PC-3 (cell line): ENCODE measurements around the gene ABCG2. TPM values are rescaled to one million over a fixed set of nuclear protein-coding genes. Genes with fewer than 3 reads are reported as not detected.

Experiments used
- ATAC-seq: fragments of 200-7000 bp; cut with Tn5 transposase; 2 replicates; pipeline ENCODE4 v1.9.1; 2020; ENCODE audit warnings: mild to moderate bottlenecking, moderate library complexity
- BruUV-seq: library from RNA; stranded (reverse); fragments of 400-500 nt; replicated peaks from 2 replicates; lab custom pipeline; 2021; lab: Mats Ljungman, UMichigan
- CTCF ChIA-PET: fragments of 300-600 bp; sonication (Branson Sonifier 250); formaldehyde crosslinking; loops from one replicate; lab custom pipeline; 2022; ENCODE audit warnings: antibody characterized with exemption; lab: Charles Lee
- POLR2A ChIA-PET: fragments of 300-600 bp; sonication (Branson Sonifier 250); formaldehyde crosslinking; loops from one replicate; lab custom pipeline; 2022; ENCODE audit warnings: antibody characterized with exemption; ENCODE audit not compliant: unreplicated experiment; lab: Charles Lee
- DNase-seq: peaks from one replicate; pipeline ENCODE4 v3.0.0-alpha.2; 2015
- H2AFZ ChIP-seq: fragments of 300-600 bp; sonication (generic); 2 replicates; pipeline ENCODE4 v1.6.0; 2016; ENCODE audit warnings: antibody characterized with exemption, low read length
- H3F3A ChIP-seq: fragments of 300-600 bp; sonication (generic); one replicate; pipeline ENCODE4 v1.6.0; 2017; ENCODE audit warnings: antibody characterized with exemption, low read length, control low read depth, mild to moderate bottlenecking; ENCODE audit not compliant: unreplicated experiment
- H3K27ac ChIP-seq: fragments of 300-600 bp; sonication (generic); 2 replicates; pipeline ENCODE4 v1.5.1; 2016; ENCODE audit warnings: mild to moderate bottlenecking, low read length
- H3K27me3 ChIP-seq: fragments of 300-600 bp; sonication (generic); 2 replicates; pipeline ENCODE4 v1.6.1; 2016; ENCODE audit warnings: low read length, mixed read lengths
- H3K36me3 ChIP-seq: fragments of 300-600 bp; sonication (generic); 2 replicates; pipeline ENCODE4 v1.6.1; 2016; ENCODE audit warnings: low read depth, mixed run types, low read length, mixed read lengths
- H3K4me1 ChIP-seq: fragments of 300-600 bp; sonication (generic); 2 replicates; pipeline ENCODE4 v1.5.1; 2016; ENCODE audit warnings: low read length; ENCODE audit not compliant: insufficient read depth
- H3K4me2 ChIP-seq: fragments of 300-600 bp; sonication (generic); 2 replicates; pipeline ENCODE4 v1.6.0; 2016; ENCODE audit warnings: low read length
- H3K4me3 ChIP-seq: fragments of 300-600 bp; sonication (generic); 2 replicates; pipeline ENCODE4 v1.5.1; 2016; ENCODE audit warnings: mild to moderate bottlenecking, low read length, mixed read lengths
- H3K79me2 ChIP-seq: fragments of 300-600 bp; sonication (generic); 2 replicates; pipeline ENCODE4 v1.6.1; 2017; ENCODE audit warnings: low read length, mixed read lengths
- H3K9ac ChIP-seq: fragments of 300-600 bp; sonication (generic); 2 replicates; pipeline ENCODE4 v1.6.0; 2016; ENCODE audit warnings: mild to moderate bottlenecking, low read length
- H3K9me2 ChIP-seq: fragments of 300-600 bp; sonication (generic); replicated peaks from 2 replicates; pipeline ENCODE4 v1.6.1; 2016; ENCODE audit warnings: mixed run types, low read length, mixed read lengths
- H3K9me3 ChIP-seq: fragments of 300-600 bp; sonication (generic); 2 replicates; pipeline ENCODE4 v1.6.1; 2016; ENCODE audit warnings: low read length, mixed read lengths
- H4K20me1 ChIP-seq: fragments of 300-600 bp; sonication (generic); 2 replicates; pipeline ENCODE4 v1.6.1; 2016; ENCODE audit warnings: low read length, mixed read lengths
- CTCF ChIP-seq: fragments of 300-600 bp; sonication (generic); conservative IDR thresholded peaks from 2 replicates; pipeline ENCODE4 v1.5.1; 2017; ENCODE audit warnings: antibody characterized with exemption, low read depth, mild to moderate bottlenecking, low read length
- EZH2 ChIP-seq: fragments of 300-600 bp; sonication (generic); IDR thresholded peaks from one replicate; pipeline ENCODE4 v1.6.1; 2017; ENCODE audit warnings: antibody characterized with exemption, mild to moderate bottlenecking, low read length; ENCODE audit not compliant: unreplicated experiment
- EZH2phosphoT487 ChIP-seq: fragments of 300-600 bp; sonication (generic); IDR thresholded peaks from 2 replicates; pipeline ENCODE4 v1.6.1; 2018; ENCODE audit warnings: mild to moderate bottlenecking, antibody characterized with exemption, low read length, borderline replicate concordance
- intact Hi-C: fragments of 100-400 bp; cut with micrococcal nuclease; formaldehyde crosslinking; loops from 2 replicates; pipeline ENCODE4 v1.9.0; 2023
- total RNA-seq: library from RNA; depleted of rRNA; stranded (reverse); fragments of >200 nt; gene quantifications from 2 replicates; pipeline ENCODE4 v1.2.3, GENCODE V29; 2014

Gene ABCG2
- total RNA-seq, 1 experiment from 2014 or later, result not detected

DNA sequence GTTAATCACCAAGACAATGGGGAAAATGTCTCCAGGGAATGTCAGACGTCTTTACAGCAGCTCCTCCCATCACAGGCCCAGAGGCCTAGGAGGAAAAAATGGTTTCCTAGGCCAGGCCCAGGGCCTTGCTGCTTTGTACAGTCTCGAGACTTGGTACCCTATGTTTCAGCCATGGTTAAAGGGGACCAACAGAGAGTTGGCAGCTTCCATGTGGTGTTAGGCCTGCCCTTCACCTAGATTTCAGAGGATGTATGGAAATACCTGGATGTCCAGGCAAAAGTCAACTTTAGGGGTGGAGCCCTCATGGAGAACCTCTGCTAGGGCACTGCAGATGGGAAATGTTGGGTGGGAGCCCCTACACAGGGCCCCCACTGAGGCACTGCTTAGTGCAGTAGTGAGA is 38.5 kb downstream of the ABCG2 start:
- H3K4me1 ChIP-seq, result no peaks in the 10 kb centered on the region
- CTCF ChIA-PET, result no interaction called here
- DNase-seq (no peak), ATAC-seq (no peak)
- POLR2A ChIA-PET, result no interaction called here
- no peak overlapping the region for H3K27ac ChIP-seq
- H3K4me3 ChIP-seq, result no peak overlapping the region
- H3K9me3 ChIP-seq, result peaks cover 5% of the 10 kb centered on the region; the same call in 1 of the 2 replicates
- H3K36me3 ChIP-seq, result no peaks in the 10 kb centered on the region
- no peak overlapping the region for H3K4me2 ChIP-seq
- H3K79me2 ChIP-seq, result no peaks in the 10 kb centered on the region
- no peaks in the 10 kb centered on the region for H3K9me2 ChIP-seq
- no peak overlapping the region for H2AFZ ChIP-seq
- H3K9ac ChIP-seq, result no peak overlapping the region
- H3F3A ChIP-seq, result no peaks in the 10 kb centered on the region
- TF ChIP-seq EZH2phosphoT487, result no peak
- no peak for TF ChIP-seq CTCF
- TF ChIP-seq EZH2, result no peak
- BruUV-seq, result no TSS peak
- intact Hi-C loops, result no loop called here
- H4K20me1 ChIP-seq, result no peaks in the 10 kb centered on the region
- no peaks in the 10 kb centered on the region for H3K27me3 ChIP-seq

- H3K4me1 ChIP-seq, result no peaks in the 10 kb centered on the region
- H3K36me3 ChIP-seq, result no peaks in the 10 kb centered on the region
- H4K20me1 ChIP-seq, result no peaks in the 10 kb centered on the region
- H3K9ac ChIP-seq, result no peak overlapping the region
- no TSS peak for BruUV-seq
- H3K27me3 ChIP-seq, result no peaks in the 10 kb centered on the region
- H3K4me3 ChIP-seq, result no peak overlapping the region
- ATAC-seq (no peak), DNase-seq (no peak)
- H3K9me2 ChIP-seq, result no peaks in the 10 kb centered on the region
- H3K4me2 ChIP-seq, result no peak overlapping the region
- POLR2A ChIA-PET, result no interaction called here
- intact Hi-C loops, result no loop called here
- peaks cover 5% of the 10 kb centered on the region; the same call in 1 of the 2 replicates for H3K9me3 ChIP-seq
- CTCF ChIA-PET, result no interaction called here
- no peak overlapping the region for H3K27ac ChIP-seq
- no peaks in the 10 kb centered on the region for H3F3A ChIP-seq
- TF ChIP-seq EZH2phosphoT487 (no peak), EZH2 (no peak), CTCF (no peak)
- H2AFZ ChIP-seq, result no peak overlapping the region
- no peaks in the 10 kb centered on the region for H3K79me2 ChIP-seq
Measured at GRCh38 chr4:88115587-88115986, 42.9 kb downstream of the ABCG2 start.

GRCh38 chr4:88112856-88113255 is 45.6 kb downstream of the ABCG2 start:
- no peaks in the 10 kb centered on the region for H4K20me1 ChIP-seq
- DNase-seq (no peak), ATAC-seq (no peak)
- no peaks in the 10 kb centered on the region for H3K79me2 ChIP-seq
- H3K9ac ChIP-seq, result no peak overlapping the region
- intact Hi-C loops, result no loop called here
- H3K4me3 ChIP-seq, result no peak overlapping the region
- ChIA-PET CTCF (no interaction called here), POLR2A (no interaction called here)
- no peak overlapping the region for H3K27ac ChIP-seq
- no peaks in the 10 kb centered on the region for H3F3A ChIP-seq
- no peak overlapping the region for H3K4me2 ChIP-seq
- TF ChIP-seq CTCF, result no peak
- no peak for TF ChIP-seq EZH2phosphoT487
- TF ChIP-seq EZH2, result no peak
- H2AFZ ChIP-seq, result no peak overlapping the region
- H3K36me3 ChIP-seq, result no peaks in the 10 kb centered on the region
- H3K4me1 ChIP-seq, result peaks cover 11% of the 10 kb centered on the region; the same call in 1 of the 2 replicates
- H3K27me3 ChIP-seq, result no peaks in the 10 kb centered on the region
- no peaks in the 10 kb centered on the region for H3K9me2 ChIP-seq
- BruUV-seq, result no TSS peak
- no peaks in the 10 kb centered on the region for H3K9me3 ChIP-seq
